HG03575 (cell line): Measurements from ENCODE around the gene HACL1.
"Not testable (repeated sequence)": the region's sequence is repeated elsewhere in the genome, so short reads cannot be mapped to it uniquely, and the experiment has no call there.

ENCODE experiments used
- ATAC-seq: cut with Tn5 transposase; IDR thresholded peaks from one replicate; pipeline ENCODE4 v1.9.1; 2021; ENCODE audit not compliant: unreplicated experiment, insufficient number of reproducible peaks, low FRiP score; ENCODE audit errors: extremely low read depth

The HACL1 gene

GRCh38 chr3:15538345-15538744, 63.0 kb downstream of the HACL1 start:
- ATAC-seq, result no peak

- ATAC-seq, result no peak
Measured at GRCh38 chr3:15536856-15537255, 64.5 kb downstream of the HACL1 start.

GRCh38 chr3:15535732-15536131, 65.6 kb downstream of the HACL1 start:
- ATAC-seq, result no peak

GRCh38 chr3:15532614-15533013, 68.8 kb downstream of the HACL1 start:
- ATAC-seq, result not testable (repeated sequence)

- no peak for ATAC-seq
Measured at GRCh38 chr3:15531346-15531745, 70.0 kb downstream of the HACL1 start.

- ATAC-seq, result no peak
Measured at GRCh38 chr3:15528854-15529537, 72.4 kb downstream of the HACL1 start.

- ATAC-seq, result no peak
Measured at GRCh38 chr3:15527031-15527459, 74.3 kb downstream of the HACL1 start.

GRCh38 chr3:15525790-15526189, 75.6 kb downstream of the HACL1 start:
- ATAC-seq, result no peak

GRCh38 chr3:15523660-15524417, 77.5 kb downstream of the HACL1 start:
- ATAC-seq, result no peak

- ATAC-seq, result no peak
Measured at GRCh38 chr3:15522016-15522415, 79.4 kb downstream of the HACL1 start.

- ATAC-seq, result no peak
Measured at GRCh38 chr3:15521573-15521965, 79.8 kb downstream of the HACL1 start, which contains the start of gene COLQ. Gene COLQ (minus strand): TSS chr3:15521706. CDS start chr3:15521625, 81 bp downstream.

GRCh38 chr3:15520804-15521572, 80.4 kb downstream of the HACL1 start:
- ATAC-seq, result no peak

- no peak for ATAC-seq
Measured at GRCh38 chr3:15520185-15520584, 81.2 kb downstream of the HACL1 start.

GRCh38 chr3:15519096-15519495, 82.3 kb downstream of the HACL1 start:
- ATAC-seq, result no peak

- no peak for ATAC-seq
Measured at GRCh38 chr3:15514663-15515340, 86.6 kb downstream of the HACL1 start.

- no peak for ATAC-seq
Measured at GRCh38 chr3:15513810-15514662, 87.3 kb downstream of the HACL1 start.

GRCh38 chr3:15513116-15513515, 88.3 kb downstream of the HACL1 start:
- ATAC-seq, result no peak

GRCh38 chr3:15512166-15512565, 89.2 kb downstream of the HACL1 start:
- no peak for ATAC-seq
